Nephron progenitor cell (in vitro differentiated cells): ENCODE results near the gene VPS13A.

Experiments used
- DNase-seq: peaks from one replicate; pipeline ENCODE4 v3.0.0; 2021
- H3K27ac Mint-ChIP-seq: 2 replicates; pipeline ENCODE4 v1.8.0; 2021; ENCODE audit warnings: mild to moderate bottlenecking, moderate library complexity, mixed read lengths
- H3K27me3 Mint-ChIP-seq: 2 replicates; pipeline ENCODE4 v1.8.0; 2021; ENCODE audit warnings: mild to moderate bottlenecking, low read depth, mixed read lengths; ENCODE audit not compliant: poor library complexity
- H3K36me3 Mint-ChIP-seq: 2 replicates; pipeline ENCODE4 v1.8.0; 2021; ENCODE audit warnings: low read depth, mixed read lengths
- H3K4me1 Mint-ChIP-seq: 2 replicates; pipeline ENCODE4 v1.8.0; 2021; ENCODE audit warnings: mixed read lengths
- H3K4me3 Mint-ChIP-seq: 2 replicates; pipeline ENCODE4 v1.8.0; 2021; ENCODE audit warnings: mild to moderate bottlenecking, moderate library complexity, mixed read lengths
- H3K9me3 Mint-ChIP-seq: 2 replicates; pipeline ENCODE4 v1.8.0; 2021; ENCODE audit warnings: mild to moderate bottlenecking, moderate library complexity, mixed read lengths
- TF ChIP-seq, protein P1 (sequence below): fragments of 200-600 bp; sonication (generic); IDR thresholded peaks from 2 replicates; pipeline ENCODE4 v1.5.0; 2021; ENCODE audit warnings: antibody characterized with exemption

The VPS13A gene

GRCh38 chr9:77307166-77307565, 129.8 kb downstream of the VPS13A start:
- TF ChIP-seq, protein P1, sequence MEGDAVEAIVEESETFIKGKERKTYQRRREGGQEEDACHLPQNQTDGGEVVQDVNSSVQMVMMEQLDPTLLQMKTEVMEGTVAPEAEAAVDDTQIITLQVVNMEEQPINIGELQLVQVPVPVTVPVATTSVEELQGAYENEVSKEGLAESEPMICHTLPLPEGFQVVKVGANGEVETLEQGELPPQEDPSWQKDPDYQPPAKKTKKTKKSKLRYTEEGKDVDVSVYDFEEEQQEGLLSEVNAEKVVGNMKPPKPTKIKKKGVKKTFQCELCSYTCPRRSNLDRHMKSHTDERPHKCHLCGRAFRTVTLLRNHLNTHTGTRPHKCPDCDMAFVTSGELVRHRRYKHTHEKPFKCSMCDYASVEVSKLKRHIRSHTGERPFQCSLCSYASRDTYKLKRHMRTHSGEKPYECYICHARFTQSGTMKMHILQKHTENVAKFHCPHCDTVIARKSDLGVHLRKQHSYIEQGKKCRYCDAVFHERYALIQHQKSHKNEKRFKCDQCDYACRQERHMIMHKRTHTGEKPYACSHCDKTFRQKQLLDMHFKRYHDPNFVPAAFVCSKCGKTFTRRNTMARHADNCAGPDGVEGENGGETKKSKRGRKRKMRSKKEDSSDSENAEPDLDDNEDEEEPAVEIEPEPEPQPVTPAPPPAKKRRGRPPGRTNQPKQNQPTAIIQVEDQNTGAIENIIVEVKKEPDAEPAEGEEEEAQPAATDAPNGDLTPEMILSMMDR = no peak
- Mint-ChIP-seq H3K4me3 (no peak overlapping the region), H3K27ac (no peak overlapping the region), H3K4me1 (peaks cover 6% of the 10 kb centered on the region), H3K27me3 (no peaks in the 10 kb centered on the region), H3K36me3 (peaks cover 32% of the 10 kb centered on the region), H3K9me3 (no peaks in the 10 kb centered on the region)
- no peak for DNase-seq

DNA sequence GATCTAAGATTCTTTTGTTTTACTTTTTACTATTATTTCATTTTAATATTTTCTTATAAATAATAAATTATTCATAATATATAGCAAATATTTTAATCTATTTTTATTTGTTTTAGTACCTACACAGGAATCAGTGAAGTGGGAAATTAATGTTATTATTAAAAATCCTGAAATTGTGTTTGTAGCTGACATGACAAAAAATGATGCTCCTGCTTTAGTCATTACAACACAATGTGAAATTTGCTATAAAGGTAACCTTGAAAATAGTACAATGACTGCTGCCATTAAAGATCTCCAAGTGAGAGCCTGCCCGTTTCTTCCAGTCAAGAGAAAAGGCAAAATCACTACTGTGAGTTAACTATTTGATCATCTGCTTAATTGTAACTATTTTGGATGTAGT, 138.7 kb downstream of the VPS13A start:
- TF ChIP-seq, protein P1 = no peak
- H3K27me3 Mint-ChIP-seq = no peaks in the 10 kb centered on the region
- DNase-seq = no peak
- no peaks in the 10 kb centered on the region for H3K4me1 Mint-ChIP-seq
- peaks cover 23% of the 10 kb centered on the region for H3K36me3 Mint-ChIP-seq
- H3K9me3 Mint-ChIP-seq = no peaks in the 10 kb centered on the region
- H3K27ac Mint-ChIP-seq = no peak overlapping the region
- no peak overlapping the region for H3K4me3 Mint-ChIP-seq

DNA sequence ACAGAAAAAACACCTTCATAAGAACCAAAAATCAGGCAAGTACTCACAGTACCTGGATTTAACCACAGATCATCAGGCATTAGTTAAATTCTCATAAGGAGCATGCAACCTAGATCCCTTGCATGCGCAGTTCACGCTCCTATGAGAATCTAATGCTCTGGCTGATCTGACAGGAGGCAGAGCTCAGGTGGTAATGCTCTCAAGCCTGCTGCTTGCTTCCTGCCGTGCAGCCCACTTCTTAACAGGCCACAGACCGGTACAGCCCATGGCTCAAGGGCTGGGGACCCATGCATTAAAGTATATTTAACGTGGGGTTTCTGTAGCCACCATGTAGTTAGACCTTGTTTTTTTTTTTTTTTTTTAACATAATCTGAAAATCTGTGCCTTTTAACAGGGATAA, 147.7 kb downstream of the VPS13A start:
- Mint-ChIP-seq H3K27me3 (no peaks in the 10 kb centered on the region), H3K27ac (no peak overlapping the region), H3K36me3 (peaks cover 27% of the 10 kb centered on the region), H3K9me3 (no peaks in the 10 kb centered on the region), H3K4me3 (no peak overlapping the region), H3K4me1 (no peaks in the 10 kb centered on the region)
- DNase-seq = no peak
- TF ChIP-seq, protein P1 = no peak

- H3K27me3 Mint-ChIP-seq = no peaks in the 10 kb centered on the region
- H3K4me1 Mint-ChIP-seq = no peaks in the 10 kb centered on the region
- TF ChIP-seq, protein P1 = no peak
- H3K4me3 Mint-ChIP-seq = no peak overlapping the region
- H3K27ac Mint-ChIP-seq = no peak overlapping the region
- no peaks in the 10 kb centered on the region for H3K9me3 Mint-ChIP-seq
- H3K36me3 Mint-ChIP-seq = peaks cover 27% of the 10 kb centered on the region
- no peak for DNase-seq
These were observed 150.8 kb downstream of the VPS13A start for GRCh38 chr9:77328102-77328501.

DNA sequence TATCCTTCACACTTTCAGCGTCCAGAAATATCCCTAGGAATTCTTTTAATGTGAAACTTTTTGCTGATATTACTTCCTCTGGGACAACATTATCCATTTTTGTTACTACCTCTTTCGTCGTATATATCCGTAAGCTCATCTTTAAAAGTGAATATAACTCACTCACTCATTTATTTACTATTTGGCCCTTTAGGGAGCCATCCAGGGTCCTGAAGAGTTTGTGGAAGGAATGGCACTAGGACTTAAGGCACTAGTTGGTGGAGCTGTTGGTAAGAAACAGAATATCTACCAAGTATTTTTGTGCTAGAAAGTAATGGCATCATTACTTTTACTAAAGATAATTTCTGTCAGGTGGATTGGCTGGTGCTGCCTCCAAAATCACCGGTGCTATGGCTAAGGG, 192.7 kb downstream of the VPS13A start:
- TF ChIP-seq, protein P1 = no peak
- H3K36me3 Mint-ChIP-seq = peaks cover 46% of the 10 kb centered on the region
- DNase-seq = no peak
- H3K4me1 Mint-ChIP-seq = no peaks in the 10 kb centered on the region
- H3K9me3 Mint-ChIP-seq = peaks cover 6% of the 10 kb centered on the region
- no peak overlapping the region for H3K4me3 Mint-ChIP-seq
- no peak overlapping the region for H3K27ac Mint-ChIP-seq
- no peaks in the 10 kb centered on the region for H3K27me3 Mint-ChIP-seq

DNA sequence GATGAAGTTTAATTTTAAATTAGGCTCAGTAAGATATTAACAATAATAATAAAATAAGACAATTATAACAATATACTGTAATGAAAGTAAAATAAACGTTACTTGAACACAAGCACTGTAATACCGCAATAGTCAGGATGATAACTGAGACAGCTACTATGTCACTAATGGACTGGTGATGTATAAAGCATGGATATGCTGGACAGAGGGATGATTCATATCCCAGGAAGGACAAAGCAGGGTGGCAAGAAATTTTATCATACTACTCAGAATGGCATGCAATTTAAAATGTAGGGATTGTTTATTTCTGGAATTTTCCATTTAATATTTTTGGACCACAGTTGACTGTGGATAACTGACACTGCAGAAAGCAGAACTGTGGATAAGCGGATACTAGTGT, 196.9 kb downstream of the VPS13A start:
- no peak for DNase-seq
- Mint-ChIP-seq H3K27me3 (no peaks in the 10 kb centered on the region), H3K9me3 (peaks cover 11% of the 10 kb centered on the region), H3K4me1 (peaks cover 6% of the 10 kb centered on the region), H3K27ac (no peak overlapping the region), H3K4me3 (no peak overlapping the region), H3K36me3 (peaks cover 57% of the 10 kb centered on the region)
- TF ChIP-seq, protein P1 = no peak
